ENCODE measurements around the gene DIO2. TPM values are rescaled to one million over a fixed set of nuclear protein-coding genes. Genes with fewer than 3 reads are reported as not detected.

DIO2 gene
- total RNA-seq, 2 experiments from 2014 or later = 0.16 to 0.23 TPM

DNA sequence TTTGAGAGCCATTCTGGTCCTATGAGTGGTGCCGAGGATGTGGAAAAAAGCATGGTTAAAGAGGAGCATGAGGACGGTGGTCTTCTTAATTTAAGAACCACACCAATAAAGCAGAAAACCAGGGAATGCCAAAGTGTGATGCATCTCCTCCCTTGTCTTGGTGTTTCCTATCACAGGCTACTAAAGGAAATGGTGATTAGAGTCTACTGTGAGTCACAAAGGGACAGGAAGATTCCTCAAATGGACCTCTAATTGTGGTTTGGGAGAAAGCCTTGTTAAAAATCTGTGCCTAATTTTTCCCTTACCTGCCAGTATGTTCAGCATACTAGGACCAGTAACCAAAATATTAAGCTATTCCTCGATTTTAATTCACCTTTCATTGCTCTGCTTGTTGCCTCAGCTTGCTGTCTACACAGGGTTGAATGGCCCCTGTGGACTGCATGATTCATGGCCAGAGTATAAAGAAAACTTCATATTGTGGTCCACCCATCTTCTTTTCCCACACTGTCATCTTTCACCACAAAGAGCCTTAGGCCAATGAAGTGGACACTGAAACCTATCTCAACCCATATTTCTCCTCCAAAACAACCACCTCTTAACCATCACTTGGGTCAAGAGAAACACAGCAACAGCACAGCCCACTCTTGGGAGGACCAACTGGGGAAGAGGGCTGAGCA lies 38.8 kb downstream of the DIO2 start:
- ChIA-PET CTCF (ENCODE audit: unreplicated experiment) (no interaction called here), POLR2A (interaction anchor here (0.7 kb wide), 1 partner anchor 29 kb away, joined by 4 read pairs; no protein-coding TSS in a partner anchor)
- no TSS peak for BruUV-seq (replicated peaks)
- intact Hi-C loops (cut with micrococcal nuclease; ENCODE audit: unreplicated experiment) = no loop called here
- no peaks in the 10 kb centered on the region for H3K9me2 ChIP-seq (ENCODE audit: insufficient read depth, low read length)
- TF ChIP-seq, protein P1, sequence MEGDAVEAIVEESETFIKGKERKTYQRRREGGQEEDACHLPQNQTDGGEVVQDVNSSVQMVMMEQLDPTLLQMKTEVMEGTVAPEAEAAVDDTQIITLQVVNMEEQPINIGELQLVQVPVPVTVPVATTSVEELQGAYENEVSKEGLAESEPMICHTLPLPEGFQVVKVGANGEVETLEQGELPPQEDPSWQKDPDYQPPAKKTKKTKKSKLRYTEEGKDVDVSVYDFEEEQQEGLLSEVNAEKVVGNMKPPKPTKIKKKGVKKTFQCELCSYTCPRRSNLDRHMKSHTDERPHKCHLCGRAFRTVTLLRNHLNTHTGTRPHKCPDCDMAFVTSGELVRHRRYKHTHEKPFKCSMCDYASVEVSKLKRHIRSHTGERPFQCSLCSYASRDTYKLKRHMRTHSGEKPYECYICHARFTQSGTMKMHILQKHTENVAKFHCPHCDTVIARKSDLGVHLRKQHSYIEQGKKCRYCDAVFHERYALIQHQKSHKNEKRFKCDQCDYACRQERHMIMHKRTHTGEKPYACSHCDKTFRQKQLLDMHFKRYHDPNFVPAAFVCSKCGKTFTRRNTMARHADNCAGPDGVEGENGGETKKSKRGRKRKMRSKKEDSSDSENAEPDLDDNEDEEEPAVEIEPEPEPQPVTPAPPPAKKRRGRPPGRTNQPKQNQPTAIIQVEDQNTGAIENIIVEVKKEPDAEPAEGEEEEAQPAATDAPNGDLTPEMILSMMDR (conservative IDR thresholded peaks at IDR 0.05; ENCODE audit: low read length) = no peak
- TF ChIP-seq EZH2phosphoT487 (IDR thresholded peaks at IDR 0.05; ENCODE audit: borderline replicate concordance, low read depth, low read length) = no peak
- H3K79me2 ChIP-seq (ENCODE audit: insufficient read depth, low read depth, low read length) = no peaks in the 10 kb centered on the region
- H4K20me1 ChIP-seq (ENCODE audit: insufficient read depth, low read length) = no peaks in the 10 kb centered on the region
- DNase-seq (ENCODE audit: low spot score) = no peak
- no peaks in the 10 kb centered on the region for H3K4me1 ChIP-seq (ENCODE audit: insufficient read depth, low read length, poor library complexity, severe bottlenecking)
- no peak overlapping the region for H3K4me3 ChIP-seq (ENCODE audit: low read depth, low read length, poor library complexity, severe bottlenecking)
- H3K9me3 ChIP-seq (ENCODE audit: low read length) = no peaks in the 10 kb centered on the region
- H3K27ac ChIP-seq (ENCODE audit: low read depth, low read length, poor library complexity, severe bottlenecking) = no peak overlapping the region
- H3K36me3 ChIP-seq (ENCODE audit: insufficient read depth, low read length) = no peaks in the 10 kb centered on the region
- no peak overlapping the region for H2AFZ ChIP-seq (ENCODE audit: low read length)
- H3K4me2 ChIP-seq (ENCODE audit: low read length) = no peak overlapping the region

DNA sequence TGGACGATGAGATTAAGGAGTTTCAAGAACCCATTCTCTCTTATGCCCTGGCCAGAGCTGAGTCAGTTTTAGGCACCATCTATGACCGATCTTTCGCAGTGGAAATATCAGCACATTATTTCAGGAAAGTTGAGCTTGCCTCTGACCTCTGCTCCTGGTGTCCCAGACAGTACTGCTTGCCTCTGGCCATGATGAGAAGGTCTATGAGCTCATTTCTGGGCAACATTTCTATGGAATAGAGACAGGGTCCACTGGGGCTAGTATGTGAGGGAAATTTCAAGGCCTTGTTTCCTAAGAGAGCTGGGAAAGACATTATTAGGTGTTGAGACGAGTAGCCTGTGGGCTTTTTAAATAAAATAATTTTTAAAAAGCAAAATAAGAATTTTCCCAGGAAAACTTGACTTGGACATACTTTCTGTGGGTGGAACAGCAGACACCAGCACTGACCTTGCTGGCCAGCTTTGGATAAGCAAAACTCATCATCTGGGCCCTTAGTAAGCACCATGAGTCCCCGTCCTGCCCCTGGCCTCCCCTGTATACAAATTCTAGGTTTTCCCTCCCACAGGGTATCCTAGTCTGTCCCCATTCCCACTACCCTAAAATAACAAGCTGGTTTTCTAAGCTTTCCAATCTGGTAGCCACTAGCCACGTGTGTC lies 43.4 kb downstream of the DIO2 start:
- TF ChIP-seq, protein P1 (conservative IDR thresholded peaks at IDR 0.05; ENCODE audit: low read length) = no peak
- TF ChIP-seq EZH2phosphoT487 (IDR thresholded peaks at IDR 0.05; ENCODE audit: borderline replicate concordance, low read depth, low read length) = no peak
- intact Hi-C loops (cut with micrococcal nuclease; ENCODE audit: unreplicated experiment) = no loop called here
- CTCF ChIA-PET (ENCODE audit: unreplicated experiment) = no interaction called here

More for the DNA sequence above, 43.4 kb downstream of the DIO2 start:
- BruUV-seq (replicated peaks) = no TSS peak
- Histone ChIP-seq H2AFZ (ENCODE audit: low read length) (no peak overlapping the region), H3K9me3 (ENCODE audit: low read length) (no peaks in the 10 kb centered on the region), H3K4me2 (ENCODE audit: low read length) (no peak overlapping the region), H3K79me2 (ENCODE audit: insufficient read depth, low read depth, low read length) (no peaks in the 10 kb centered on the region), H4K20me1 (ENCODE audit: insufficient read depth, low read length) (no peaks in the 10 kb centered on the region), H3K4me3 (ENCODE audit: low read depth, low read length, poor library complexity, severe bottlenecking) (no peak overlapping the region), H3K27ac (ENCODE audit: low read depth, low read length, poor library complexity, severe bottlenecking) (no peak overlapping the region), H3K36me3 (ENCODE audit: insufficient read depth, low read length) (no peaks in the 10 kb centered on the region), H3K9me2 (ENCODE audit: insufficient read depth, low read length) (no peaks in the 10 kb centered on the region), H3K4me1 (ENCODE audit: insufficient read depth, low read length, poor library complexity, severe bottlenecking) (no peaks in the 10 kb centered on the region)
- POLR2A ChIA-PET = interaction anchor here (0.5 kb wide), 1 partner anchor 215 kb away, joined by 3 read pairs; no protein-coding TSS in a partner anchor
- DNase-seq (ENCODE audit: low spot score) = no peak

All from OCI-LY7 (cell line).